Stimulated activated CD8-positive, alpha-beta memory T cell treated with anti-CD3 and anti-CD28 coated beads, Interleukin-12 subunit alpha, Interleukin-12 subunit beta, amount 100 ng/mL, for 24 hours (primary cell): ENCODE data around the gene HLA-F.

Experiments
- DNase-seq: peaks from one replicate; pipeline ENCODE4 v3.0.0-alpha.2; 2020; ENCODE audit errors: extremely low read depth

The HLA-F gene

GRCh38 chr6:29744131-29744530, 20.9 kb downstream of the HLA-F start:
- DNase-seq, result no peak

- DNase-seq, result no peak
These were observed 21.4 kb downstream of the HLA-F start for GRCh38 chr6:29744621-29745020.

GRCh38 chr6:29745386-29745785, 22.2 kb downstream of the HLA-F start:
- no peak for DNase-seq

GRCh38 chr6:29745855-29746449, 22.7 kb downstream of the HLA-F start:
- no peak for DNase-seq

GRCh38 chr6:29746846-29747687, 23.8 kb downstream of the HLA-F start:
- DNase-seq, result no peak

- DNase-seq, result no peak
These were observed 24.5 kb downstream of the HLA-F start for GRCh38 chr6:29747688-29748250.

- peak; percentile 73 for DNase-seq
These were observed 25.4 kb downstream of the HLA-F start for GRCh38 chr6:29748391-29749307.

- no peak for DNase-seq
These were observed 26.1 kb downstream of the HLA-F start for GRCh38 chr6:29749308-29749662.

GRCh38 chr6:29749668-29750067, 26.4 kb downstream of the HLA-F start:
- no peak for DNase-seq

GRCh38 chr6:29750709-29751108, 27.5 kb downstream of the HLA-F start:
- no peak for DNase-seq

GRCh38 chr6:29751480-29751879, 28.2 kb downstream of the HLA-F start:
- DNase-seq, result no peak

GRCh38 chr6:29752451-29753308, 29.4 kb downstream of the HLA-F start:
- peak; percentile 54 for DNase-seq

- no peak for DNase-seq
These were observed 30.0 kb downstream of the HLA-F start for GRCh38 chr6:29753309-29753644.

- no peak for DNase-seq
These were observed 32.1 kb downstream of the HLA-F start for GRCh38 chr6:29755295-29755871.

- DNase-seq, result no peak
These were observed 34.0 kb downstream of the HLA-F start for GRCh38 chr6:29757282-29757681.

- no peak for DNase-seq
These were observed 34.6 kb downstream of the HLA-F start for GRCh38 chr6:29757701-29758293.

GRCh38 chr6:29758761-29759160, 35.5 kb downstream of the HLA-F start:
- no peak for DNase-seq

- no peak for DNase-seq
These were observed 36.2 kb downstream of the HLA-F start for GRCh38 chr6:29759457-29759856.

GRCh38 chr6:29760328-29760727, 37.1 kb downstream of the HLA-F start:
- DNase-seq, result no peak

- DNase-seq, result no peak
These were observed 38.8 kb downstream of the HLA-F start for GRCh38 chr6:29762051-29762450.
